Parathyroid adenoma (tissue), 2 donors: ENCODE data around the gene MRPL23.
A peak's percentile ranks its signal among the peaks of the same experiment; 100 is the strongest.

Experiments
- H2AFZ ChIP-seq: fragments of 300-600 bp; sonication (generic); one replicate; pipeline ENCODE4 v1.7.0; 2017; ENCODE audit warnings: antibody characterized with exemption, mild to moderate bottlenecking
- H3K27ac ChIP-seq: fragments of 300-600 bp; sonication (generic); one replicate; pipeline ENCODE4 v1.7.0; 2017
- H3K27me3 ChIP-seq: fragments of 300-600 bp; sonication (generic); one replicate; pipeline ENCODE4 v1.7.0; 2017; ENCODE audit warnings: low read length; ENCODE audit not compliant: control insufficient read depth, insufficient read depth
- H3K36me3 ChIP-seq: fragments of 300-600 bp; sonication (generic); one replicate; pipeline ENCODE4 v1.7.0; 2017; ENCODE audit warnings: low read length; ENCODE audit not compliant: control insufficient read depth, insufficient read depth
- H3K4me1 ChIP-seq: fragments of 300-600 bp; sonication (generic); one replicate; pipeline ENCODE4 v1.7.0; 2017; ENCODE audit warnings: control low read depth
- H3K4me2 ChIP-seq: fragments of 300-600 bp; sonication (generic); one replicate; pipeline ENCODE4 v1.7.0; 2017; ENCODE audit warnings: low read length
- H3K4me3 ChIP-seq: fragments of 300-600 bp; sonication (generic); one replicate; pipeline ENCODE4 v1.7.0; 2017; ENCODE audit warnings: low read depth, low read length
- H3K79me2 ChIP-seq: fragments of 300-600 bp; sonication (generic); one replicate; pipeline ENCODE4 v1.7.0; 2017; ENCODE audit warnings: control low read depth
- H3K9ac ChIP-seq: fragments of 300-600 bp; sonication (generic); one replicate; pipeline ENCODE4 v1.7.0; 2017; ENCODE audit warnings: mild to moderate bottlenecking
- H3K9me3 ChIP-seq: fragments of 300-600 bp; sonication (generic); one replicate; pipeline ENCODE4 v1.7.0; 2017; ENCODE audit warnings: low read length; ENCODE audit not compliant: control insufficient read depth
- TF ChIP-seq, protein P1 (sequence below): fragments of 300-600 bp; sonication (generic); IDR thresholded peaks from one replicate; pipeline ENCODE4 v1.7.0; 2017; ENCODE audit warnings: antibody characterized with exemption, mild to moderate bottlenecking
- donor health status: primary hyperparathyroidism.

Gene MRPL23

DNA sequence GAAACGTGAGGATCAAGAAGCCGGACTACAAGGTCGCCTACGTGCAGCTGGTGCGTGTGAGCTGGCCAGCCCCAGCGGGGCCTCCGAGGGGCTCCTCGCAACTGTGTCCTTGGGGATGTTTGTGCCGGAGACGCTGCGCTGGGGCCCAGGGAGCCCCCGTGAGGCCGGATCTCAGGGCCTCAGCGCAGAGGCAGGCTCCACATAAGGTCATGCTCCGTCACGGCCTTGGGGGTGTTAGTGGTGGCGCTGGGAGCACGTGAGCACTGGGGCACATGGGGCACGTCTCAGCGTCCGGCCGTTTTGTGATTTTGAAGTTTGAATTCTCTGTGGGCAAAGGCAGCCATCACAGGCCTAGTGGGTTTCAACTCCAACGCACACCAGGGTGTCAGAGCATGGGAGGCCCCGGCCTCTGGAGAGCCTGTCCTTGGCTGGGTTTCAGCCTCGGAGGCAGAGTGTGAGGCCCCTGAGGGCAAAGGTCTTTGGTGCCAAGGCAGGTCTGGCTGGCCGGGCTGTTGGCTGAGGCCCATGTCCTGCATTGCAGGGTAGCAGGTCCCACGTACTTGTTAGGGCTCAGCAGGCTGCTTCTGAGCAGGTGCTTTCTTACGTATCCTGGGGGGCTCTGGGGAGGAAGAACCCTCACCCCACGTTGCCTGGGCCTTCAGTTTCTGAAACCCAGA lies 5.8 kb downstream of the MRPL23 start:
- no peak overlapping the region for H2AFZ ChIP-seq
- H3K9me3 ChIP-seq = no peaks in the 10 kb centered on the region
- H3K4me3 ChIP-seq = no peak overlapping the region
- no peaks in the 10 kb centered on the region for H3K79me2 ChIP-seq
- no peaks in the 10 kb centered on the region for H3K4me1 ChIP-seq
- no peak overlapping the region for H3K9ac ChIP-seq
- no peak overlapping the region for H3K27ac ChIP-seq
- no peak overlapping the region for H3K4me2 ChIP-seq
- H3K27me3 ChIP-seq = no peaks in the 10 kb centered on the region
- no peaks in the 10 kb centered on the region for H3K36me3 ChIP-seq
- TF ChIP-seq, protein P1, sequence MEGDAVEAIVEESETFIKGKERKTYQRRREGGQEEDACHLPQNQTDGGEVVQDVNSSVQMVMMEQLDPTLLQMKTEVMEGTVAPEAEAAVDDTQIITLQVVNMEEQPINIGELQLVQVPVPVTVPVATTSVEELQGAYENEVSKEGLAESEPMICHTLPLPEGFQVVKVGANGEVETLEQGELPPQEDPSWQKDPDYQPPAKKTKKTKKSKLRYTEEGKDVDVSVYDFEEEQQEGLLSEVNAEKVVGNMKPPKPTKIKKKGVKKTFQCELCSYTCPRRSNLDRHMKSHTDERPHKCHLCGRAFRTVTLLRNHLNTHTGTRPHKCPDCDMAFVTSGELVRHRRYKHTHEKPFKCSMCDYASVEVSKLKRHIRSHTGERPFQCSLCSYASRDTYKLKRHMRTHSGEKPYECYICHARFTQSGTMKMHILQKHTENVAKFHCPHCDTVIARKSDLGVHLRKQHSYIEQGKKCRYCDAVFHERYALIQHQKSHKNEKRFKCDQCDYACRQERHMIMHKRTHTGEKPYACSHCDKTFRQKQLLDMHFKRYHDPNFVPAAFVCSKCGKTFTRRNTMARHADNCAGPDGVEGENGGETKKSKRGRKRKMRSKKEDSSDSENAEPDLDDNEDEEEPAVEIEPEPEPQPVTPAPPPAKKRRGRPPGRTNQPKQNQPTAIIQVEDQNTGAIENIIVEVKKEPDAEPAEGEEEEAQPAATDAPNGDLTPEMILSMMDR = no peak

DNA sequence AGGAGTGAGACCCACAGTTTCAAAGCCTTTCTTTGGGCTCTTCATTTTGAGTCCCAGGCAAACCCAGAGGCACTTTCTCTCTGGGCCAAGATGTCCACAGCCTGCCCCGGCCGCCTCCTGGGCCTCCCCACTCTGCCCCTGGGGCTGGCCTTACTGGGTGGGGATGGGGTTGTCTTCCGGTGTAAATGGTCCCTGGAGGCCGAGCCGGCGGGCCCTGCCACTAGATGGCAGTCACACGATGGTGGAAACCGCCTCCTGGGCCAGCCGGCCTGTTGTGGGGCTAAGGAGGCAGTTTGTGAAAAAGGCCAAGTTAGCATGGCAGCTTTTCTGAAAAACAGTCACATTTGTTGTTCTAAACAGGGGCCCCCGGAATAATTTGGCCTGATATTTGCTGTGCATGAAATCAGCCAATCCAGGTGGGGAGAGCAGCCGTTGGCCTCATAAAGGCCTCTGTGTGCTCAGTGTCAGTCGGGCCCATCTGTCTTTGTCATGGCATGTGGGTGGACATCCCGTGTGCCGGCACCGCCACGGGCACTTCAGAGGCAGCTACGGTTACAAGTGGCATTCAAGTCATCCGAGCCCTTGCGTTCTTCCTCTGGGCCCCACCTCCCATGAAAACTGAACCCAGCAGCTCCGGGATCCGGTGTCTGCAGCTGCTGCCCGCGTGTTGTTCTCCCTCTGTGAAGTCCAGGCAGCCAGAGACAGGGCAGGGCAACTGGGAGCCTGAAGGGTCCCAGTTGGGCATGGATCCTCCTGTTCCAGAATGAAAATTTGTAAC lies 6.5 kb downstream of the MRPL23 start:
- no peak overlapping the region for H2AFZ ChIP-seq
- no peak overlapping the region for H3K4me2 ChIP-seq
- no peak overlapping the region for H3K27ac ChIP-seq
- H3K9me3 ChIP-seq = no peaks in the 10 kb centered on the region
- H3K4me1 ChIP-seq = no peaks in the 10 kb centered on the region
- no peak overlapping the region for H3K4me3 ChIP-seq
- no peaks in the 10 kb centered on the region for H3K79me2 ChIP-seq
- H3K9ac ChIP-seq = no peak overlapping the region
- H3K36me3 ChIP-seq = no peaks in the 10 kb centered on the region
- H3K27me3 ChIP-seq = no peaks in the 10 kb centered on the region
- TF ChIP-seq, protein P1 = peak; percentile 10

DNA sequence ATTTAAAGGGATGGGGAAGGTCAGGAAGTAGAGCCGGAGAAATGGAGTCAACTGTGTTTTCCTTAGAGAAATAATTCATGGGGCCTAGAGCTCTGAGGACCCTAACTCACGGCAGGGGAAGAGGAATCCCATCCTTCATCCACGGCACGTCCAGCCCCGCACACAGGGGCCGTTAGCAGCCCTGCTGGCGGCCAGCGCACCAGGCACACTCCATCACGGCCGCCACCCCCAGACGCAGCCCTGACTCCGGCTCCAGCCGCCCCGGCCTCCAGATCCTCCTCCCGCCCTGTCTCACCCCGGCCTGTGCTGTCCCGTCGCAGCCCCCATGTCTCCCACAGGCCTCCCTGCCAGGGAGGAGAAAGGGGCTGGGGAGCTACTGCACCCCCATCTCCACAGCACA lies 11.2 kb downstream of the MRPL23 start:
- Histone ChIP-seq H3K4me1 (no peaks in the 10 kb centered on the region), H3K27ac (no peak overlapping the region), H3K27me3 (no peaks in the 10 kb centered on the region), H3K9me3 (no peaks in the 10 kb centered on the region), H3K4me3 (no peak overlapping the region), H3K36me3 (no peaks in the 10 kb centered on the region), H2AFZ (no peak overlapping the region), H3K4me2 (no peak overlapping the region), H3K79me2 (no peaks in the 10 kb centered on the region), H3K9ac (no peak overlapping the region)
- TF ChIP-seq, protein P1 = no peak

DNA sequence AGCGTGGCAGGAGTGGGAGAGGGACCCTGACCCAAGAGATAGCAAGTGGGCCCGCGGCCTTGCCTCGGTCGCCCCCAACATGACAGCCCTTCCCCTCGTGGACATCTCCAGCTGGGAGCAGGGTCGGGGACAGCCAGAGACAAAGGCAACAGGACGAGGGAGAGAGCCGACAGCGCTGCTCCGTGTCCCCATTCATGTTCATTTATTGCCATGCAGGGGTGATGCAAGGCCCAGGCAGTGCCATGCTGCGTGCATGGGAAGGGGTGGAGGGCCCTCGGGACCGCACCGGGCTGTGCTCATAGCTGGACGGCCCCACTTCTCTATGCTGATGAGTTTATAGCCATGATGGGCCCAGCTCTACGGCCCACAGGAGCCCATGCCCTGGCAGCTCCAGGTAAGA lies 12.7 kb downstream of the MRPL23 start:
- H3K9me3 ChIP-seq = no peaks in the 10 kb centered on the region
- H3K27ac ChIP-seq = no peak overlapping the region
- H3K27me3 ChIP-seq = no peaks in the 10 kb centered on the region
- no peak overlapping the region for H3K9ac ChIP-seq
- no peaks in the 10 kb centered on the region for H3K79me2 ChIP-seq
- no peaks in the 10 kb centered on the region for H3K36me3 ChIP-seq
- no peak overlapping the region for H3K4me2 ChIP-seq
- no peak overlapping the region for H3K4me3 ChIP-seq
- H2AFZ ChIP-seq = no peak overlapping the region
- H3K4me1 ChIP-seq = no peaks in the 10 kb centered on the region
- TF ChIP-seq, protein P1 = no peak
